SH-SY5Y (cell line): Measurements from ENCODE around the gene HSF4.

Source experiments
- GATA2 ChIP-seq: IDR thresholded peaks from 2 replicates; pipeline ENCODE4 v1.6.1; 2011; ENCODE audit warnings: mild to moderate bottlenecking, low read depth, low read length
- GATA3 ChIP-seq: IDR thresholded peaks from 2 replicates; pipeline ENCODE4 v1.6.1; 2011; ENCODE audit warnings: low read depth, mild to moderate bottlenecking, low read length, moderate library complexity

- TF ChIP-seq GATA2 (no peak), GATA3 (no peak)
These were observed 7.3 kb upstream of the HSF4 start for GRCh38 chr16:67157106-67157748.
